GM19023 (cell line): Measurements from ENCODE around the gene FCER2.

ENCODE experiments used
- ATAC-seq: cut with Tn5 transposase; IDR thresholded peaks from one replicate; pipeline ENCODE4 v1.9.1; 2021; ENCODE audit warnings: mild to moderate bottlenecking, moderate library complexity; ENCODE audit not compliant: unreplicated experiment

The FCER2 gene

DNA sequence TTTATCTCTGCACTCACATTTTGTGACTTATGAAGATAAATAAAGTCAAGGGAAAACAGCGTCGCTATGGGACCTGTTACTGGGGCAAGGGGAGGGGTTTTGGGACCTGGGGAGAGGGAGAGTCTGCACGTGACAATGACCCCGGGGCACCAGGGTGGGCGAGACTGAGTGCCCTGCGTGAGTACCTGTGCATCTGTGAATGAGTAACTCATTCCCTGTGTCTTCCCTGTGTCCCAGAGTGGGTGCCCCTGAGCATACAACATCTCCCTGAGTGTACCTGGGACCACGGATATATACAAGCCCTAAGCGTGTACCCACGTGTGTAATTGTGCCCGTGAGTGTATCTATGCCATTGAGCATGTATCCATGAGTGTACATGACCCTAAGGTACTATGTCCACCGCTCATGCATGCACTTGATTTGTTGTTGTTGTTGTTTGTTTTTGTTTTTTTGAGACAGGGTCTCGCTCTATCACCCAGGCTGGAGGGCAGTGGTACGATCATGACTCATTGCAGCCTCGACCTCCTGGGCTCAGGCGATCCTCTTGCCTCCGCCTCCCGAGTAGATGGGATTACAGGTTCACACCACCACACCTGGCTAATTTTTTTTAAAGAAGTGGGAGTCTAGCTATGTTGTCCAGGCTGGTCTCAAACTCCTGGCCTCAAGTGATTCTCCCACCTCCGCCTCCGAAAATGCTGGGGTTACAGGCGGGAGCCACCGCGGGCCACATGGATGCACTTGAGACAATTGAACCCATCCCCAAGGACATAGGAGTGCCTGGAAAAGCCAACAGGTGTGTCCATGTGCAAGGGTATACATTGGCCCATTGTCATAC is 21.9 kb downstream of the FCER2 start:
- no peak for ATAC-seq

- no peak for ATAC-seq
These were observed 22.8 kb downstream of the FCER2 start for GRCh38 chr19:7678971-7679751.

DNA sequence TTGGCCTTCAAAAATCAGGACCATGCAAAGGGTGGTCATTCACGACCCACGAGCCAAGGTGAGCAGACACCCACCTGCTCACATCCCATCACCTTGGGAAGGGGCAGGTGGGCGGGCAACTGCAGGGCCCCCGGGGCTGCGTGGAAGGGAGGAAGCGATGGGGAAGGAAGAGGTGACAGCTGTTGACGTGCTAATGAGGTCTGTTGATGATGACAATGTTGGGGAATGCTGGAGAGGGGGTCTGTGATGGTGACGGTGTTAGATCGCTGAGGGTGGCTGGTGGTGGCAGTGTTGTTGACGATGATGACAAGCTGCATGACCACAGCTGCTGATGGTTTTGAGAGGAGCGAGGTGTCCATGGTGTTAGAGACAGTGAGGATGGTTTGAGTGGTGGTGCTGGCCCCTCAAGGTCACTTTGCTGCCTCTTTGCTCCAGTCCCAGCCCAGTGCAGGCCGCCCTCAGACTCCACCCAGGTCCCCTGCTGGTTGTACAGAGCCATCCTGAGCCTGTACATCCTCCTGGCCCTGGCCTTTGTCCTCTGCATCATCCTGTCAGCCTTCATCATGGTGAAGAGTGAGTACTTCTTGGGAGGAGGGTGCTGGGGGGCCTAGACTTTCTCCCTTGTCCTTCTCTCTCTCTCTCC is 24.1 kb downstream of the FCER2 start:
- ATAC-seq = no peak

- ATAC-seq = no peak
These were observed 25.1 kb downstream of the FCER2 start, which contains the start of gene MCEMP1 for GRCh38 chr19:7676854-7677253. Gene MCEMP1, plus strand, starts transcription at chr19:7677090. Its CDS starts 31 bp downstream, at chr19:7677121.

- no peak for ATAC-seq
These were observed 25.6 kb downstream of the FCER2 start for GRCh38 chr19:7676376-7676775.

DNA sequence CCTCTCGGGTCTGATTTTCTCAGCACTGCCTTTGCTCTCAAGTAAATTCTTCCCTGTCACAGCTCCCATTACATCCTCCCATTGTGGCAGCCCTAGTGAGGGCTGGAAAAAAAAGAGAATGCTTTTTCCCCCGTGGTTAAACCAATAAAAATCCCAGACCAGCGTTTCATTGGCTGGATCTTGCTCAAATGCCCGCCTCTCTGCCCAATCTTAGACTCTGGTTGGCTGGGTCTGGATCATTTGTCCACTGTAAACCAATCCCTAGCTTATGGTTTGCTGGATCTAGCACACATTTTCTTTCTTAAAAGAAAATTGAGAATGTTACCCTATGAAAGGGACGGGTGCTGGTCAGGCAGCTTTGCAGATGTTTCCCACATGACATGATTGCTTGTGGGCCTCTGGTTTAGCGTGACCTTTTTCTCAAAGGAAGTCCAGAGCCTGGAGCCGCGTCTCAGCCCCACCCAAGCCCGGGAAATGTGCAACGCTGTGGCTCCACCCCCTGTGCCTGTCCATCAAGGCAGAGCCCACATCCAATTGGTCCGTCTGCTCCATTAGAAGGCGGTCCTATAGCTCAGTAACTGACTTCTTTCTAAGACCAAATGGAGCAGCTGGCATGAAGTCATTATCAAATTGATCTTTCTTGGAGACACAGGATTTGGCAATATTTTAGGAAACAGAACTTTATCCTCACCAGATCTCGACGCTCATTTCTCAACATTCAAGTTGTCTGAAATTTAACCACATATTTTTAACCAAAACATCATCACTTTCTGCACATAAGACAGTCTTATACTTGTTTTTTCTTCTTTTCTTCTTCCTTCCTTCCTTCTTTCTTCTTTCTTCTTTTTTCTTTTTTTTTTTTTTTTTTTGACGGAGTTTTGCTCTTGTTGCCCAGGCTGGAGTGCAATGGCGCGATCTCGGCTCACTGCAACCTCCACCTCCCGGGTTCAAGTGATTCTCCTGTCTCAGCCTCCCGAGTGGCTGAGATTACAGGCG is 27.6 kb downstream of the FCER2 start:
- ATAC-seq = no peak

DNA sequence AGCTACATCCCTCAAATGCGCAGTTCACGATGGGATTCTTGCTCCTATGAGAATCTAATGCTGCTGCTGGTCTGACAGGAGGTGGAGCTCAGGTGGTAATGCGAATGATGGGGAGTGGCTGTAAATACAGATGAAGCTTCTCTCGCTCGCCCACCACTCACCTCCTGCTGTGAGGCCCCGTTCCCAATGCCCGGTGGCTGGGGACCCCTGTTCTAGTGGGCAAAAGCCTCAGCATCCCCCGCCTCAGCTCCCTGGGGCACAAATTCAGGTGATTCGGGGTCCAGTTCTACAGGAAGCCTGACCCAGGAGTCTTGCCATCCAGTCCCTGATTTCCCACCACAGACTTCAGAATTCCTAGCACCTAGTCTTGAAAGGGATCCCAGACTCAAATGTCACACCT is 29.4 kb downstream of the FCER2 start:
- ATAC-seq = no peak

- no peak for ATAC-seq
These were observed 31.1 kb downstream of the FCER2 start for GRCh38 chr19:7670790-7671189.

DNA sequence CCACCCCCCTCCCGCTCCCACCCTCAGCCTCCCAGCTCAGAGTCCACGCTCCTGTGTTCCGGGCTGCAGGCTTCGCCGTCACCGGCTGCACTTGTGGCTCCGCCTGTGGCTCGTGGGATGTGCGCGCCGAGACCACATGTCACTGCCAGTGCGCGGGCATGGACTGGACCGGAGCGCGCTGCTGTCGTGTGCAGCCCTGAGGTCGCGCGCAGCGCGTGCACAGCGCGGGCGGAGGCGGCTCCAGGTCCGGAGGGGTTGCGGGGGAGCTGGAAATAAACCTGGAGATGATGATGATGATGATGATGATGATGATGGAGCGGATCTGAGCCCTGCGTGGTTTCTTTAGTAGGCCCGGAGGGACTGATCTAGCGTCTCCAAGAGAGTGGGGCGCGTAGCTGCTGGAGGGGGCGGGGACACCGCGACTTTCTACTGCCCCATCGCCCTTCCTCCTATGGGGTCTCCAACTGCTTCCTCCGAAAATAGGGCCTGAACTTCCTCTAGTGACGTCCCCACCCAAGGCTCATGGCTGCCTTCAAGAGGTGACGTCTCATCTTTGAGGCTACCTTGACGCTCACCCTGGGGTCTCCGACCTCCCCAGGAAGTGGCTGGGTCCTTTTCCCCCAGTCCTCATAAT is 31.7 kb downstream of the FCER2 start:
- no peak for ATAC-seq

DNA sequence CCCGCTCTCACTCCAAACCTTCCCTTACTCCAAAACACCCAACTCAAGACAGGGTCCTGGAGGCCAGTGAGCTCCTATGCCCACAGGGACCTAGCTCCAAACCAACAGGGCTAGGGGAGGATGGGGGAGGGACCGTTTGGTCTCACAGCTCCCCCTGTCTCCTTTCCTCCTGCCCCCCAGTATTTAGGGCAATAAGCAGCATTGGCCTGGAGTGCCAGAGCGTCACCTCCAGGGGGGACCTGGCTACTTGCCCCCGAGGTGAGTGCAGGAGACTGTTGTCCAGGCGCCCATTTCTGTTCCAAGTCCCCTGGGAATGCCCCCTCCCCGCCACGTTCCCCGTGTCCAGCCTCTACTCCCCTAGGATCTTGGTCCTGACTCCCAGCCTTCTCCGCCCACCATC is 32.3 kb downstream of the FCER2 start:
- no peak for ATAC-seq

DNA sequence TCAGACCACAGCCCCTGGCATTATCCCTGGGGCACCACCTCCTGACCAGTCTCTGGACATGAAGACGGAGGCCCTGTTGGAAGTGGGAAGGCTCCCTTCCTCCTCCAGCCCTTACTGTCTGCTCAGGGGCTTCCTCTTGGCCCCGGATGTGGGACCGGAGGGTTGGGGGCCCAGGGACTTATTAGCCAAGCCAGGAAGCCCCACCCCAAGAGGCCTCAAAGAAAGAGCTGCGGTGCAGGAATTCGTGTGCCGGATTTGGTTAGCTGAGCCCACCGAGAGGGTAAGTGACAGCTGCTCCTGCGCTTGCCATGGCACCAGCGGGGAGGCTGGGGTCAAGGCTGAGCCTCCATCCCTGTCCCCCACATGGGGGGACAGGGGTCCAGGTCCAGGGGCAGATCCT is 33.1 kb downstream of the FCER2 start, which contains the start of gene RETN:
TSS of gene RETN (plus strand) at position 208 of the 400 bp plus-strand sequence. CDS start 278 bp downstream, outside the sequence.
- ATAC-seq = no peak

DNA sequence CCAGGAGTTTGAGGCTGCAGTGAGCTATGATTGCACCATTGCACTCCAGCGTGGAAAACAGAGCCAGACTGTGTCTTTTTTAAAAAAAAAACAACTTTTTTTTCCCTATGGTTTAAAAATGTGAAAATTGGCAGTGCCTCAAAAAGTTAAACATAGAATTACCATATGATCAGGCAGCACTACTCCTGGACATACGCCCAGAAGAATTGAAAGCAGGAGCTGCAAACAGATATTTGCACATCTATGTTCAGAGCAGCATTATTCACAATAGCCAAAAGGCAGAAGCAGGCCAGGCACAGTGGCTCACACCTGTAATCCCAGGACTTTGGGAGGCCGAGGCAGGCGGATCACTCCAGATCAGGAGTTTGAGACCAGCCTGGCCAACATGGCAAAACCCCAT is 36.9 kb downstream of the FCER2 start:
- no peak for ATAC-seq

DNA sequence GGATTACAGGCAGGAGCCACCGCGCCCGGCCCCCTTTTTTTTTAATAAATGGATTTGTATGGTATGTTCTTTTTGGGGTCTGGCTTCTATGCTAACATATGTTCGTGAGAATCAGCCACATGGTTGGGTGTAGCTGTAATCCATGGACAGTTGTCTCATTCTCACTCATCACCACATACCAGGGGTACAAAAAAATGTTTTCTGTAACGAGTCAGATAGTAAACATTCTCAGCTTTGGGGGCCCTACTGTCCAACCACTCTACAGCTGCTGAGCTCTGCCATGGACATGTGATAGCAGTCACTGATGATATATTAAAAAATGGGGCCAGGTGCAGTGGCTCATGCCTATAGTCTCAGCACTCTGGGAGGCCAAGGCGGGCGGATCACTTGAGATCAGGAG is 38.2 kb downstream of the FCER2 start:
- ATAC-seq = no peak

DNA sequence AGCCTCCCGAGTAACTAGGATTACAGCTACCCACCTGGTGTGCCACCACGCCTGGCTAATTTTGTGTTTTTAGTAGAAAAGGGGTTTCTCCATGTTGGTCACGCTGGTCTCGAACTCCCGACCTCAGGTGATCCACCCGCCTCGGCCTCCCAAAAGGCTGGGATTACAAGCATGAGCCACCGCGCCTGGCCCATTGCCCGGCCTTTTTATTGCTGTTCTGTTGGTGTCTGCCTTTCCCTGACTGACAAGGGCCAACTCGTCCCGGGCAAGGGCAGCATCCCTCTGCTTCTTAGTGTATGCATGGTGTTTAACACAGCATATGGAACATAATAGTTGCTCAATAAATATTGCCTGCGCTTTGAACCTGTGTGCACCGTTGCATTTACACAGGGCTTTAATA is 39.3 kb downstream of the FCER2 start:
- no peak for ATAC-seq

GRCh38 chr19:7661744-7662538 is 40.0 kb downstream of the FCER2 start:
- ATAC-seq = no peak

- peak; percentile 67 for ATAC-seq
These were observed 43.7 kb downstream of the FCER2 start for GRCh38 chr19:7658219-7658686.

DNA sequence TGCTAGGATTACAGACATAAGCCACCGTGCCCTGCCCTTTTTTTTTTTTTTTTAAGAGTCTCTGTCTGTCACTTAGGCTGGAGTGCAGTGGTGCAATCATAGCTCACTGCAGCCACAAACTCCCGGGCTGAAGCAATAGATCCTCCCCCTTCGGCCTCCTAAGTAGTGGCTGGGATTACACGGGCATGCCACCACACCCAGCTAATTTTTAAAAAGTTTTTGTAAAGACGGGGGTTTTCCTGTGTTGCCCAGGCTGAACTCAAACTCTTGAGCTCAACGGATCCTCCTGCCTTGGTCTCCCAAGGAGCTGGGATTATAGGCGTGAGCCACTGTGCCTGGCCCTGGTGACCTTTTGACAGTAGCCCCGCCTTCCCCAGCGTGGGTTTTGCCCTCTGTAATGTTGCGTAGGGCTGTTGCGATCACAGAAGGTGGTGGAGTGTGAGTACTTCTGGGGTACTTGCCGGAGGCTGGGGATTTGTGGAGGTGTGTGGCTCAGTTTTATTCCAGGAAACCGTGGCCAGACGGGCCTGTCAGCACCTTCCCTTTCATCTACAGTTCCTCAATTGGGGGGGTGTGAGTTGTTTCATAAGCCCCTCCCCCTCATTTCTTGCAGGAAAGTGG is 44.7 kb downstream of the FCER2 start:
- no peak for ATAC-seq

DNA sequence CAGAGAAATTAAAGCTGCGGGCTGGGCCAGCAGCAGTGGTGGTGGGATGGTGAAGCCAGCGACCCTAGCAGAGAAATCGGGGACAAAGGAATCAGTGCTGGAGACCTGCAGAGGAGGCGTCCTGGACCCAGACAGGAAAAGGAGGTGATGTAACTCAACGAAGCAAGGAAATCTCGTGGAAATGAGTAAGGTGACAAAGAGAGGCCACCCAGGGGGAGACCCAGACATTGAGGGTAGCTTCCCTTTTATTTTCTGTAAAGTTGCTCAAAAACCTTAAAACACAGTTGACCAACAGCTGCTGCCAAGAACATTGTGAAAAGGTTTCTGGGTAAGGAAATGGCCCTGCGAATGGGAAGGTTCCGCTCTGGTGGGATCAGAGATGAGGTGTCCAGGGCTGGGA is 46.4 kb downstream of the FCER2 start:
- ATAC-seq = no peak
